Fibroblast of lung (primary cell): ENCODE measurements around the gene YTHDF2.

ENCODE experiments used
- CTCF ChIP-seq, 2 donors: IDR thresholded peaks in 1 of 2; conservative IDR thresholded peaks in 1 of 2; 1 replicate in 1 of 2; 2 replicates in 1 of 2; pipeline ENCODE4 v1.5.1; 2011 to 2012; ENCODE audit warnings: low read length in 2 of 2, control low read depth in 1 of 2, inconsistent platforms in 1 of 2, low read depth in 1 of 2, mild to moderate bottlenecking in 1 of 2
- EZH2 ChIP-seq: IDR thresholded peaks from 2 replicates; pipeline ENCODE4 v1.5.1; 2012; ENCODE audit warnings: low read length, control low read depth, mild to moderate bottlenecking; ENCODE audit errors: missing control alignments

DNA sequence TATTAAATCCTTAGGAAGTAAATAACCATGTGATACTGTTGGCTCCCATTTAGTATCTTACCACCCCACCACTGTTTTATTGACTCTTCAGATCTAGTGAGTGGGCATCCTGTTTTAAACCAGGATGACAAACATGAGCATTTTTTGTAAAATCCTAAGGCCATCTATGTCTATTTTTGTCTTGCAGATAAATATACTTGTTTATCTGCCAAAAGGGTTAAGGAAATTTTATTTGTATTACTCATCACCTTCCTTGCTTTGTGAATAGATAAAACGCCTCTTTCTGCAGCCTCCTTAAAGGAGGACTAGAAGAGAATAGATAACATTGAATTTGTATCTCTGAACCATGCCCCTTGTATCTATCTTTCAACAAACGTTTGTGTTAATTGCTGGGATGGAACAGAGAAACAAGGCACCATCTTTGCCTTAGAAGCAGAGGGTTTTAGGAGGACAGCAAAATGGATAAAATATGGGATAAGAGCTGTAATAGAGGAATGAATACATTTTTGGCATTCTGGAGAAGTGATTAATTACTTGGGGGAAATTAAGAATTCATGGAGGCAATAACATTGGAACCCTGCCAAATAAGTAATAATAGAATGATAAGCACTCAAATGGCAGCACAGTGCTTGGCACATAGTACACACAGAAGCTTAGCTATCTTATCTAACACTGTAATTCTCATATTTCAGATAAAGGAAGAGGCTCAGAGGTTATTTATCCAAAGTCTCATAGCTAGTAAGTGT lies 14.7 kb downstream of the YTHDF2 start:
- TF ChIP-seq CTCF (conservative IDR thresholded peaks at IDR 0.05 in 1 of 2, IDR thresholded peaks at IDR 0.05 in 1 of 2; ENCODE audit: low read depth in 1 of 2, low read length in 2 of 2) = no peak
- no peak for TF ChIP-seq EZH2
